Panc1 (cell line): ENCODE measurements around the gene ZBTB7A.

Experiments used
- CTCF ChIP-seq: fragments of 450-650 bp; IDR thresholded peaks from 2 replicates; pipeline ENCODE4 v1.5.1; 2017; ENCODE audit warnings: mild to moderate bottlenecking
- POLR2AphosphoS5 ChIP-seq: IDR thresholded peaks from 2 replicates; pipeline ENCODE4 v1.6.1; 2012; ENCODE audit warnings: mild to moderate bottlenecking, low read depth, low read length, moderate library complexity
- SIN3A ChIP-seq: IDR thresholded peaks from 2 replicates; pipeline ENCODE4 v1.6.1; 2012; ENCODE audit warnings: low read depth, mild to moderate bottlenecking, low read length, moderate library complexity, borderline replicate concordance; ENCODE audit not compliant: insufficient read depth
- TCF7L2 ChIP-seq: IDR thresholded peaks from 2 replicates; pipeline ENCODE4 v1.6.1; 2011; ENCODE audit warnings: mild to moderate bottlenecking, low read depth, low read length, inconsistent platforms

GRCh38 chr19:4030552-4030951 lies 36.1 kb downstream of the ZBTB7A start:
- no peak for TF ChIP-seq POLR2AphosphoS5
- TF ChIP-seq CTCF, result no peak
- TF ChIP-seq SIN3A, result no peak
- TF ChIP-seq TCF7L2, result no peak
